C4-2B (cell line): ENCODE data around the gene FOLR2.
"Not testable (repeated sequence)": the region's sequence is repeated elsewhere in the genome, so short reads cannot be mapped to it uniquely, and the experiment has no call there.

Source experiments
- H3K27ac ChIP-seq: fragments of 450-650 bp; 2 replicates; pipeline ENCODE4 v1.5.1; 2017
- CTCF ChIP-seq: fragments of 450-650 bp; conservative IDR thresholded peaks from 2 replicates; pipeline ENCODE4 v1.5.1; 2017; ENCODE audit warnings: mild to moderate bottlenecking
- ZFX ChIP-seq: fragments of 450-650 bp; IDR thresholded peaks from 2 replicates; pipeline ENCODE4 v1.6.1; 2017

FOLR2 gene

GRCh38 chr11:72203163-72203562, 13.4 kb upstream of the FOLR2 start:
- H3K27ac ChIP-seq: no peak overlapping the region
- no peak for TF ChIP-seq CTCF
- TF ChIP-seq ZFX: no peak

GRCh38 chr11:72204886-72205285, 11.7 kb upstream of the FOLR2 start:
- TF ChIP-seq CTCF: no peak
- no peak for TF ChIP-seq ZFX
- no peak overlapping the region for H3K27ac ChIP-seq

- not testable (repeated sequence) for H3K27ac ChIP-seq
These were observed 9.8 kb upstream of the FOLR2 start for GRCh38 chr11:72206794-72207193.

- TF ChIP-seq CTCF (no peak), ZFX (no peak)
- H3K27ac ChIP-seq: no peak overlapping the region
These were observed 8.3 kb upstream of the FOLR2 start for GRCh38 chr11:72208281-72208680.

- H3K27ac ChIP-seq: no peak overlapping the region
- no peak for TF ChIP-seq ZFX
- no peak for TF ChIP-seq CTCF
These were observed 7.5 kb upstream of the FOLR2 start for GRCh38 chr11:72209101-72209500.

GRCh38 chr11:72217841-72218240, 1.2 kb downstream of the FOLR2 start:
- no peak for TF ChIP-seq CTCF
- no peak for TF ChIP-seq ZFX
- H3K27ac ChIP-seq: no peak overlapping the region

GRCh38 chr11:72218251-72218745, 1.7 kb downstream of the FOLR2 start:
- no peak overlapping the region for H3K27ac ChIP-seq
- TF ChIP-seq CTCF: no peak
- no peak for TF ChIP-seq ZFX

- TF ChIP-seq ZFX (no peak), CTCF (no peak)
- no peak overlapping the region for H3K27ac ChIP-seq
These were observed 4.2 kb downstream of the FOLR2 start for GRCh38 chr11:72220696-72221363.
